ENCODE results near the gene ENC1.

DNA sequence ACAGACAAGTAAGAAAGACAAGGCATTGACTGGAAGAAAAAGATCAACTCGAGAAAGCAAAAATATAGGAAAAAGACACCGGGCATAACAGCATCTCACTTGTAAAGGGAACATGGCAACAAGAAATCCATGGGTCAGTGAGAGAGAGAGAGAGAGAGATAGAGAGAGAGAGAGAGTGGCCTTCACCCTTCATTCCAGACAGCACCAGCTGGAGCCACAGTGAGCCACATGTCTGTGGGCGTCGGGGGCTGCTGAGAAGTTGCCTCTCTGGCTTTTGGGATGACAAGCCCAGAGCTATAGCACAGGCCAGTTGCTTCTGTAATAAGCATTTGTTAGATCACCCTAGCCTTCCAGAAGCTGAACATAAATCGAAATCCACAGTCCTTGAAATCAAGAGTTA is 20.3 kb upstream of the ENC1 start:
- TF ChIP-seq, protein P1, sequence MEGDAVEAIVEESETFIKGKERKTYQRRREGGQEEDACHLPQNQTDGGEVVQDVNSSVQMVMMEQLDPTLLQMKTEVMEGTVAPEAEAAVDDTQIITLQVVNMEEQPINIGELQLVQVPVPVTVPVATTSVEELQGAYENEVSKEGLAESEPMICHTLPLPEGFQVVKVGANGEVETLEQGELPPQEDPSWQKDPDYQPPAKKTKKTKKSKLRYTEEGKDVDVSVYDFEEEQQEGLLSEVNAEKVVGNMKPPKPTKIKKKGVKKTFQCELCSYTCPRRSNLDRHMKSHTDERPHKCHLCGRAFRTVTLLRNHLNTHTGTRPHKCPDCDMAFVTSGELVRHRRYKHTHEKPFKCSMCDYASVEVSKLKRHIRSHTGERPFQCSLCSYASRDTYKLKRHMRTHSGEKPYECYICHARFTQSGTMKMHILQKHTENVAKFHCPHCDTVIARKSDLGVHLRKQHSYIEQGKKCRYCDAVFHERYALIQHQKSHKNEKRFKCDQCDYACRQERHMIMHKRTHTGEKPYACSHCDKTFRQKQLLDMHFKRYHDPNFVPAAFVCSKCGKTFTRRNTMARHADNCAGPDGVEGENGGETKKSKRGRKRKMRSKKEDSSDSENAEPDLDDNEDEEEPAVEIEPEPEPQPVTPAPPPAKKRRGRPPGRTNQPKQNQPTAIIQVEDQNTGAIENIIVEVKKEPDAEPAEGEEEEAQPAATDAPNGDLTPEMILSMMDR (IDR thresholded peaks at IDR 0.05), result no peak
- no peak for TF ChIP-seq POLR2AphosphoS5 (IDR thresholded peaks at IDR 0.05; ENCODE audit: low read depth, low read length)
